Tibial nerve (tissue), 4 donors: ENCODE measurements around the gene NOVA2. TPM values are rescaled to one million over a fixed set of nuclear protein-coding genes. Genes with fewer than 3 reads are reported as not detected.

Experiments
- DNase-seq, 2 donors: peaks; one replicate each; pipeline ENCODE4 v3.0.0-alpha.2; 2019; ENCODE audit warnings: low spot score in 2 of 2
- H3K27ac ChIP-seq, 4 donors: fragments of 200-600 bp; sonication (generic) in 3 of 4; one replicate each; pipeline ENCODE4 v1.5.1; 2017 to 2019; ENCODE audit warnings: mild to moderate bottlenecking in 1 of 4
- H3K27me3 ChIP-seq, 2 donors: fragments of 200-600 bp; sonication (generic) in 1 of 2; one replicate each; pipeline versions ENCODE4 v1.5.1 to v1.6.0; 2017 to 2019
- H3K36me3 ChIP-seq, 3 donors: fragments of 200-600 bp; sonication (generic); one replicate each; pipeline ENCODE4 v1.5.1; 2018 to 2019
- H3K4me1 ChIP-seq, 4 donors: fragments of 200-600 bp; sonication (generic) in 3 of 4; one replicate each; pipeline ENCODE4 v1.5.1; 2017 to 2019
- H3K4me3 ChIP-seq, 4 donors: fragments of 200-600 bp; sonication (generic) in 3 of 4; one replicate each; pipeline ENCODE4 v1.5.1; 2017 to 2019; ENCODE audit warnings: mild to moderate bottlenecking in 1 of 4, moderate library complexity in 1 of 4
- H3K9me3 ChIP-seq, 4 donors: fragments of 200-600 bp; sonication (generic) in 3 of 4; one replicate each; pipeline ENCODE4 v1.5.1; 2017 to 2019
- EP300 ChIP-seq, 2 donors: sonication (generic); formaldehyde crosslinking; IDR thresholded peaks; one replicate each; pipeline ENCODE4 v1.6.1; 2017; ENCODE audit warnings: antibody characterized with exemption in 2 of 2, mild to moderate bottlenecking in 1 of 2
- POLR2A ChIP-seq, 2 donors: fragments of 450-650 bp; IDR thresholded peaks; one replicate each; pipeline ENCODE4 v1.6.1; 2017; ENCODE audit warnings: antibody characterized with exemption in 2 of 2, mild to moderate bottlenecking in 2 of 2, moderate library complexity in 2 of 2
- WGBS, 2 donors: methylation state at CpG; one replicate each; pipeline ENCODE4 v1.1.5; 2018; 5-methylcytosine and 5-hydroxymethylcytosine counted together
- total RNA-seq, 4 donors: library from RNA; depleted of rRNA; stranded (reverse); fragments of >200 nt; gene quantifications; one replicate each; pipeline ENCODE4 v1.1.0, GENCODE V29; 2016
- TF ChIP-seq, protein P1 (sequence below), 5 experiments: fragments of 200-600 bp in 3 of 5; fragments of 450-650 bp in 2 of 5; sonication (generic) in 3 of 5; IDR thresholded peaks; one replicate each; pipeline ENCODE4 v1.5.1; 2016 to 2019; ENCODE audit warnings: antibody characterized with exemption in 5 of 5, mild to moderate bottlenecking in 3 of 5, moderate library complexity in 2 of 5

NOVA2 gene
- total RNA-seq, 4 donors from 2014 or later = 1.5 to 6.9 (median 1.7) TPM

DNA sequence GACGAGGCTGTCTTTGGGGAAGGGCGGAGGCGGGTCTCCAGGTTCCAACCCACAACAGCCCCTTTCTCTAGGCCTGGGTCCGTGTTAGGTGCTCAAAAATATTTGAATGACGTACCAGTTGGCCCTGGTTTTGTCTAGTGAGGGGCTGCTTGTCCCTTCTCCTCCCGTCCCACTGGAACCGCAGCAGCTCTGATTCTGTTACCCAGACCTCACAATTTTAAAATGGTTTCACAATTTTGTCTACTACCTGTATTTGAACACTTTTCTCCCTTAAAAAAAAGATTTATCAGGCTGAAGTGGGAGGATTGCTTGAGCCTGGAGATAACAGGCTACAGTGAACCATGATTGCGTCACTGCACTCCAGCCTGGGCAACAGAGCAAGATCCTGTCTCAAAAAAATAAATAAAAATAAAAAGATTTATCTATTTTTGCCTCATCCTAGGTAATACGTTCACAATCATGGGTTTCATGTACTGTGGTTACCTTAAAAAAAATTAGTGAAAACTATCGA lies 86.4 kb downstream of the NOVA2 start:
- 40 to 45% methylated on average over 10 of the region's 10 CpGs for WGBS, 2 donors
- Histone ChIP-seq H3K27ac (peak overlapping the region; percentile 72 to 93 (median 84)), H3K36me3 (peaks cover 0 to 39% (median 0%) of the 10 kb centered on the region in 3 donors), H3K27me3 (no peaks in the 10 kb centered on the region), H3K4me3 (peak overlapping the region in 3 of 4 donors; percentile 46 to 96 (median 91)), H3K4me1 (peaks cover 0 to 47% (median 23%) of the 10 kb centered on the region in 4 donors), H3K9me3 (no peaks in the 10 kb centered on the region)
- TF ChIP-seq, protein P1, sequence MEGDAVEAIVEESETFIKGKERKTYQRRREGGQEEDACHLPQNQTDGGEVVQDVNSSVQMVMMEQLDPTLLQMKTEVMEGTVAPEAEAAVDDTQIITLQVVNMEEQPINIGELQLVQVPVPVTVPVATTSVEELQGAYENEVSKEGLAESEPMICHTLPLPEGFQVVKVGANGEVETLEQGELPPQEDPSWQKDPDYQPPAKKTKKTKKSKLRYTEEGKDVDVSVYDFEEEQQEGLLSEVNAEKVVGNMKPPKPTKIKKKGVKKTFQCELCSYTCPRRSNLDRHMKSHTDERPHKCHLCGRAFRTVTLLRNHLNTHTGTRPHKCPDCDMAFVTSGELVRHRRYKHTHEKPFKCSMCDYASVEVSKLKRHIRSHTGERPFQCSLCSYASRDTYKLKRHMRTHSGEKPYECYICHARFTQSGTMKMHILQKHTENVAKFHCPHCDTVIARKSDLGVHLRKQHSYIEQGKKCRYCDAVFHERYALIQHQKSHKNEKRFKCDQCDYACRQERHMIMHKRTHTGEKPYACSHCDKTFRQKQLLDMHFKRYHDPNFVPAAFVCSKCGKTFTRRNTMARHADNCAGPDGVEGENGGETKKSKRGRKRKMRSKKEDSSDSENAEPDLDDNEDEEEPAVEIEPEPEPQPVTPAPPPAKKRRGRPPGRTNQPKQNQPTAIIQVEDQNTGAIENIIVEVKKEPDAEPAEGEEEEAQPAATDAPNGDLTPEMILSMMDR (IDR thresholded peaks at IDR 0.05) = no peak
- no peak for TF ChIP-seq EP300 (IDR thresholded peaks at IDR 0.05)
- TF ChIP-seq POLR2A (IDR thresholded peaks at IDR 0.05) = no peak
- no peak for DNase-seq

DNA sequence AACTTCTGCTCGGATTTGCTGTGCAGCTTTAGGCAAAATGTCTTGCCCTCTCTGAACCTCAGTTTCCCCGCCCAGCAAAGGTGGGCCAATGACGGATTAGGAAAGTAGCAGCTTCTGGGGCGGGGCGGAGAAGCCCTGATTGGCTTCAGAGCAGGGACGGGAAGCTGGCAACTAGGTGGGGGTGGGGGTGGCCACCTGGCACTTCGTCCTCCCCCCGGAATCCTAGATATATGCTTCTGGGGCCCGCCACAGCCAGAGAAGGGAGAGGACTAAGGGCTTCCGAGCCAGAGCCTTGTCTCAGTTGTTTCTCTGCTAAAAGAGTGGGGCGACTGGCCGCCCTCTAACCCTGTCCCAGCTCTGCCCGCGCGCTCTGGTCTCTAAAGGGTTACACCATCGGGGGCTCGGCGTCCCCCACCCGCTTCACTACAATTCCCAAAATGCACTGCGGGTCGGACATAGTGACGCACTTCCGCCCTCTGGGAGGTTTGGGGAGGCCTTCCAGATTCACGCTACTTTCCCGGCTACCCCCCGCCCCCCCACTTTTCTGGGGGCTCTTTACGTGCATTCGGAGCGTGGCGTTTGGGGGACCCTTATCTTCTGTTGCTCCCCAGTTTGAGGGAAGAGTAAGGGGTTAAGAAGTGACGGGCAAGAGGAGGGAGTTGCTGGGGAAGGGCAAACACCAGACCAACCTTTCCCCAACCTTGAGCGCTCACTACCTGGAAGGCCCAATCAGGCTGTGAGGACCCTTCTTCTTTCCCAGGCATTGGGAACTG lies 87.1 kb downstream of the NOVA2 start:
- peak; percentile 78 to 93 for DNase-seq
- H3K4me3 ChIP-seq = peak overlapping the region; percentile 46 to 96 (median 80)
- peaks cover 0 to 34% (median 0%) of the 10 kb centered on the region in 3 donors for H3K36me3 ChIP-seq
- peak overlapping the region; percentile 72 to 93 (median 84) for H3K27ac ChIP-seq
- TF ChIP-seq POLR2A (IDR thresholded peaks at IDR 0.05) = peak in 1 of 2 donors; percentile 60
- TF ChIP-seq, protein P1 (IDR thresholded peaks at IDR 0.05) = no peak
- TF ChIP-seq EP300 (IDR thresholded peaks at IDR 0.05) = peak; percentile 82 to 89
- no peaks in the 10 kb centered on the region for H3K27me3 ChIP-seq
- 1% methylated on average over 22 to 30 of the region's 32 CpGs for WGBS, 2 donors
- H3K9me3 ChIP-seq = no peaks in the 10 kb centered on the region
- H3K4me1 ChIP-seq = peaks cover 0 to 51% (median 23%) of the 10 kb centered on the region in 4 donors

DNA sequence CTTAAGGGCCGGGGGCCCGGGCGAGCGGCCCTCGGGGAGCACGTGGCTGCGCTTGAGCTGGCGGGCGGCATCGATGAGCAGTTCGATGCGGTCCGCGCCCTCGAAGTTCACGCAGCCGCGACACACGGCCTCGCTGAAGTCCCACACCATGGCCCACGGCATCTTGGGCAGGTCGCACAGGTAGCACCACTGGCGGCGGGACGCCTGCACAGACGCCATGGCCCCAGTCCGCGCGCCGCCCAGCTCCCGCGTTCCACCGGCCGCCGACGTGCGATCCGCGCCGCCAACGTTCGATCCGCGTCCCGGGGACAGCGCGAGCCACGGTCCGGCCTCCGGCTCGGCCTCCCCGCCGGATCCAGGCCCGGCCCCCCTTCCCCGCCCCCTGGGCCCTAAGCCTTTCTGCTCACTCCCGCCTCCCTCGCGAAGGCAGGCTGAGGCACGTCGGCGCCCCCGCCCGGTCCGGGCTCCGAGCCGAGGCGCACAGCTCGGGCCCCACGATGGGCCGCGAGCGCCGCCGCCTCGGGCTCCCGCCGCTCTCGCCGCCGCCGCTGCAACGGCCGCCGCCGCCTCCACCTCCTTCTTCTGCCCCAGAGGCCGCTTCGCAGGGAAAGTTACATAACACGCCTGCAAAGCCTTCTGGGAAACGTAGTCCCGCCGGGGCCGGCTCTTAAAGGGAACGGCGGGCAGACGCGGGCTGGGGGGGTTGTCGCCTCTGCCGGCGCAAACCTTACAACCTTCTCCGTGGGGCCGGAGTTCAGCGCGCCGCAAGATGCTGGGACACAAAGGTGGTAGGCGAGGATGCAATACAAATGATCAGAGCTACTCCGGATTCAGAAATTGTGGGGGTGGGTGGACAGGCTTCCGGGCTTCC lies 87.9 kb downstream of the NOVA2 start, which contains the start of gene IRF2BP1:
Gene IRF2BP1 (minus strand): TSS at position 586 of the 871 bp plus-strand sequence. CDS start 367 bp downstream, at position 219.
- WGBS, 2 donors = 0 to 1% methylated on average over 40 to 69 of the region's 107 CpGs
- peak within 1 kb of the TSS; percentile 72 to 93 (median 84) for H3K27ac ChIP-seq
- no peaks in the 10 kb centered on the region for H3K9me3 ChIP-seq
- H3K4me1 ChIP-seq = peaks cover 0 to 51% (median 23%) of the 10 kb centered on the region in 4 donors
- H3K36me3 ChIP-seq = peaks cover 0 to 32% (median 0%) of the 10 kb centered on the region in 3 donors
- H3K4me3 ChIP-seq = peak within 1 kb of the TSS; percentile 46 to 96 (median 80)
- TF ChIP-seq EP300 (IDR thresholded peaks at IDR 0.05) = peak; percentile 47 to 88
- peak; percentile 33 to 86 for TF ChIP-seq POLR2A (IDR thresholded peaks at IDR 0.05)
- TF ChIP-seq, protein P1 (IDR thresholded peaks at IDR 0.05) = peak in 3 of 5 experiments; percentile 9 to 57 (median 15)
- peak; percentile 89 to 95 for DNase-seq
- H3K27me3 ChIP-seq = no peaks in the 10 kb centered on the region

DNA sequence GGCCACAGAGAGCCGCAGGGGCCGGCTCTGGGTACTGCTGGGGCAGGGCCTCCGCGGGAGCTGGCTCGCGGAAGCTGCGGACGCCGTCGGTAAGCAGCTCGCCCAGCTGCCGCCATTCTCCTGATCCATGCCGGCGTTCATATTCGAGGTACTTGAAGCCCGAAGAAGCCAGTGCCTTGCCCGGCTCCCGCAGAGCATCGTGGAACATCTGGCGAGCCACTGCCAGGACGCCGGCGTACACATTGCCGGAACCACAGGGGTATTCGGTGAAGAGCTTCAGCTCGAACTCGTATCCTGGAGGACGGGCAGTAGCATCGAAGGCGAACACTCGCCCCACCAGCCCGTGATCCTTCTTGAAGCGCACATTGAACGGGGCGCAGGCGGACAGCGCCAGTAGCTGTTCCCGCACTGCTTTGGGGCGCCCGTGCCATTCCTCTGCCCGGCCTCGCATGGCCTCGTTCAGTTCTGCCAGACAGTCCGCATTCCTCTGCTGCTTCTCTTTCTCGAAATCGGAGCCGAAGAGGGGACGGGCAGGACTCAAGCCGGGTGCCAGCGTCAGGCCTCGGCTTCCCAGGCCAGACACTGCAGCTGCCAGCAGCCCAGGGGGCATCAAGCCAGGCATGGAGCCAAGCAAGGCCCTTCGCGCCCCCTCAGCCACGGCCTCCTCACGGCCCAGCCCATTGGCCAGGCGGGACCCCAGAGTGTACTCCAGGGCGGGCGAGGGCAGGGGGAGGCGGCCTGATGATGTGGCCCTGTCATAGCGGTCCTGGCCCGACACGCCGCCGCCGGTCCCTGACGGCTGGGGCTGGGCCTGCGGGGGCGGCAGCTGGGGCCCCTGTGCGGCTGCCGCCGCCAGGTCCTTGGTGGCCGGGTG lies 88.7 kb downstream of the NOVA2 start:
- Histone ChIP-seq H3K36me3 (peaks cover 0 to 23% (median 0%) of the 10 kb centered on the region in 3 donors), H3K4me1 (peaks cover 0 to 51% (median 23%) of the 10 kb centered on the region in 4 donors), H3K27ac (peak overlapping the region; percentile 72 to 93 (median 84)), H3K9me3 (no peaks in the 10 kb centered on the region), H3K27me3 (no peaks in the 10 kb centered on the region), H3K4me3 (peak overlapping the region; percentile 46 to 96 (median 80))
- WGBS, 2 donors = 49 to 70% methylated on average over 36 to 54 of the region's 72 CpGs
- no peak for TF ChIP-seq POLR2A (IDR thresholded peaks at IDR 0.05)
- no peak for TF ChIP-seq EP300 (IDR thresholded peaks at IDR 0.05)
- TF ChIP-seq, protein P1 (IDR thresholded peaks at IDR 0.05) = no peak
- DNase-seq = no peak
